Lower lobe of right lung (tissue), 2 donors: ENCODE results near the gene SLC3A2. TPM values are rescaled to one million over a fixed set of nuclear protein-coding genes. Genes with fewer than 3 reads are reported as not detected.

Experiments used
- ATAC-seq, 2 donors: fragments of 200-7000 bp; cut with Tn5 transposase; one replicate each; pipeline ENCODE4 v1.9.1; 2020 to 2022; ENCODE audit warnings: mild to moderate bottlenecking in 2 of 2, moderate library complexity in 2 of 2
- DNase-seq: peaks from one replicate; pipeline ENCODE4 v3.0.0-alpha.2; 2020
- H3K27ac ChIP-seq: fragments of 200-600 bp; one replicate; pipeline ENCODE4 v1.8.0; 2022
- H3K27me3 ChIP-seq: fragments of 200-600 bp; one replicate; pipeline ENCODE4 v1.8.0; 2022; ENCODE audit warnings: low read depth
- H3K36me3 ChIP-seq: fragments of 200-600 bp; one replicate; pipeline ENCODE4 v1.8.0; 2022; ENCODE audit warnings: mild to moderate bottlenecking
- H3K4me1 ChIP-seq: fragments of 200-600 bp; one replicate; pipeline ENCODE4 v1.8.0; 2022
- H3K4me3 ChIP-seq: fragments of 200-600 bp; one replicate; pipeline ENCODE4 v1.8.0; 2022; ENCODE audit warnings: mild to moderate bottlenecking
- H3K9me3 ChIP-seq: fragments of 200-600 bp; one replicate; pipeline ENCODE4 v1.8.0; 2022
- CTCF ChIP-seq: fragments of 200-600 bp; IDR thresholded peaks from one replicate; pipeline ENCODE4 v1.8.0; 2022; ENCODE audit warnings: antibody characterized with exemption, mild to moderate bottlenecking
- intact Hi-C: fragments of 100-400 bp; cut with DNase I; formaldehyde crosslinking; loops from one replicate; pipeline ENCODE4 v1.11.0; 2022
- total RNA-seq: library from RNA; stranded (reverse); fragmentation: NEBNext Ultra II Directional; extraction: Animal tissue kit (Norgen Biotek cat#: 25700); gene quantifications from one replicate; pipeline ENCODE4 v1.2.1, GENCODE V29; 2021
- donor health status: DM: no; HTN: yes; CAD: no; lungs with severe emphysema.

Gene SLC3A2
- total RNA-seq, 1 donor from 2014 or later, result 214 TPM

- DNase-seq (peak; percentile 27), ATAC-seq (no peak)
- Histone ChIP-seq H3K36me3 (no peaks in the 10 kb centered on the region), H3K4me1 (peaks cover 18% of the 10 kb centered on the region), H3K27ac (no peak overlapping the region), H3K9me3 (no peaks in the 10 kb centered on the region), H3K27me3 (no peaks in the 10 kb centered on the region), H3K4me3 (no peak overlapping the region)
- no peak for TF ChIP-seq CTCF
- intact Hi-C loops, result no loop called here
Measured at GRCh38 chr11:62875698-62876478, 4.8 kb upstream of the SLC3A2 start.

GRCh38 chr11:62876712-62877111 is 4.0 kb upstream of the SLC3A2 start:
- Histone ChIP-seq H3K36me3 (no peaks in the 10 kb centered on the region), H3K27ac (no peak overlapping the region), H3K4me3 (no peak overlapping the region), H3K27me3 (no peaks in the 10 kb centered on the region), H3K4me1 (peaks cover 18% of the 10 kb centered on the region), H3K9me3 (no peaks in the 10 kb centered on the region)
- DNase-seq, result no peak
- no peak for TF ChIP-seq CTCF
- ATAC-seq, result no peak
- intact Hi-C loops, result no loop called here

- no peaks in the 10 kb centered on the region for H3K27me3 ChIP-seq
- DNase-seq, result no peak
- H3K27ac ChIP-seq, result peak overlapping the region; percentile 99
- H3K36me3 ChIP-seq, result peaks cover 22% of the 10 kb centered on the region
- H3K9me3 ChIP-seq, result no peaks in the 10 kb centered on the region
- no peak for TF ChIP-seq CTCF
- ATAC-seq, result no peak
- intact Hi-C loops, result no loop called here
- H3K4me1 ChIP-seq, result peaks cover 44% of the 10 kb centered on the region
- H3K4me3 ChIP-seq, result peak overlapping the region; percentile 93
Measured at GRCh38 chr11:62879235-62879978, 1.3 kb upstream of the SLC3A2 start.

- intact Hi-C loops, result no loop called here
- ATAC-seq (peak; percentile 46 to 57), DNase-seq (peak; percentile 71)
- Histone ChIP-seq H3K36me3 (peaks cover 31% of the 10 kb centered on the region), H3K4me1 (peaks cover 53% of the 10 kb centered on the region), H3K4me3 (peak overlapping the region; percentile 93), H3K27me3 (no peaks in the 10 kb centered on the region), H3K27ac (peak overlapping the region; percentile 99), H3K9me3 (no peaks in the 10 kb centered on the region)
- TF ChIP-seq CTCF, result no peak
Measured at GRCh38 chr11:62880231-62880802, 379 bp upstream of the SLC3A2 start.

GRCh38 chr11:62881579-62882430 is 1.1 kb downstream of the SLC3A2 start:
- Histone ChIP-seq H3K4me3 (peak overlapping the region; percentile 93), H3K27me3 (no peaks in the 10 kb centered on the region), H3K27ac (peak overlapping the region; percentile 99), H3K9me3 (no peaks in the 10 kb centered on the region), H3K36me3 (peaks cover 46% of the 10 kb centered on the region), H3K4me1 (peaks cover 68% of the 10 kb centered on the region)
- TF ChIP-seq CTCF, result no peak
- intact Hi-C loops, result no loop called here
- ATAC-seq, result peak; percentile 86 to 89
- DNase-seq, result peak; percentile 95
